GM18861 (cell line): ENCODE results near the gene TMEM138.

Experiments
- ATAC-seq: cut with Tn5 transposase; IDR thresholded peaks from one replicate; pipeline ENCODE4 v1.9.1; 2021; ENCODE audit not compliant: unreplicated experiment

TMEM138 gene

DNA sequence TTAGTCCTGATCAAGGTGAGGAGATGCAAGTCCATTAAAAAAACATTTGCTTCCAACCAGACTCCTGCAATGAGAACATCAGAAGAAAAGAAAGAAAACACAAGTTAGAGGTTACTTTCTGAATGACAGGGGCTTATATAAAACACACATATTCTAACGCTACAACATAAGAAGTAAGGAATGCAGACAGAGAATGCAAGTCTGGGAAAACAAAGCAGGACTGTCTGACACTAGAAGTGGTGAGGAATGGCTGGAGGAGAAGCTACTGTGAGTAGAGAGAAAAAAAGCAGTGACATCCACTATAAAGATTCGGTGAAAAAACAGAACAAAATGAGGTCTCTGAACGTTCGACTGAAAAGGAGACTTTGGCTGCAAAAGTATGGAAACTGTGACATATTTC is 42.5 kb downstream of the TMEM138 start:
- no peak for ATAC-seq

DNA sequence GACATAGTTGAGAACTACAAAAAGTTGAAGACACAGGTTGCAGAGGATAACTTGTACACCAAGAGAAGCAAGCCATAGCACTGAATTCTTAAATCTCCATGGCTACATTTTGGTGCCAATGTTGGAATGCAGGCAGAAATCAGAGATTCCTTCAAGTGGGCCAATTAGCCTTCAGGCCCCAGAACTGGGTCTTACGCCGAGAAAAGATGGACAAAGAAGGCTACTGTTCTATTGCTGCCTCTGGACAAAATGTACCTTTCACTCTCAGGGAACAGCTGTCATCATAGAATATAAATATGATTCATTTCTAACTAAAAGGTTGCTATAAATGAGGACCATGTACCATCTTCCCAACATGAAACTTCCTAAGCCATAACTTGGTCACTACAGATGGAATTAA is 43.9 kb downstream of the TMEM138 start:
- no peak for ATAC-seq

DNA sequence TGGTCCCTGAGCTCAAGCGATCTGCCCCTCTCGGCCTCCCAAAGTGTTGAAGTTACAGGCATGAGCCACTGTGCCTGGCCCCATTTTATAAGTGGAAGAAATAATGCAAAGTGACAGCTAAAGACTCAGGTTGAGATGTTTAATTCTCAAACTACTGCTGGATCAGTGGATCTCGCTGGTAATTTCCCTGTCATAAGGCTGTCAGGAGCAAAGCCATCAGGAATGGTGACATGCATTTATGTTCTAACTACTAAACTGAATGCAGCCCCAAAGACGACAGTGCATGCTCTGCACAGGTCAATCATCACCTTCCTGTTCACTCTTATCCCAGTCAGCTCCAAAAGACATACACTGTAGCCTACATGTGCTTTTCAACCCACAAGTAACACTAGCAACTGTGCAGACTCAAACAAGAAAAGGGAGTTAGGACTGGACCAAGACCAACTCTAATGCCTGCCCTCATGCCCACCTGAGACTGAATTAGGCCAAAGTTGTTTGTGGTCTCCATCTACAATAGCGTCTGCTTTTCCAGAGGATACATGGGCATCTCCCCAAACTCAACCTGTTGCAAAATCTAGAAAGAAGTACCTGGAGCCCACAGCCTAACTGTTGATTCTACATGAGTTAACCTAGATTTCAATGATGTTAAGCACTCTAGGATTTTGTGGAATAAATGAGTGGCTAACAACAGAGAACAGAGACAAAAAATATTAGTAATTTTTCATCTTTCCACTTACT is 45.0 kb downstream of the TMEM138 start:
- ATAC-seq, result no peak

- ATAC-seq, result no peak
Observed at GRCh38 chr11:61411589-61411988, 49.4 kb downstream of the TMEM138 start.

- no peak for ATAC-seq
Observed at GRCh38 chr11:61413496-61413895, 51.3 kb downstream of the TMEM138 start.

DNA sequence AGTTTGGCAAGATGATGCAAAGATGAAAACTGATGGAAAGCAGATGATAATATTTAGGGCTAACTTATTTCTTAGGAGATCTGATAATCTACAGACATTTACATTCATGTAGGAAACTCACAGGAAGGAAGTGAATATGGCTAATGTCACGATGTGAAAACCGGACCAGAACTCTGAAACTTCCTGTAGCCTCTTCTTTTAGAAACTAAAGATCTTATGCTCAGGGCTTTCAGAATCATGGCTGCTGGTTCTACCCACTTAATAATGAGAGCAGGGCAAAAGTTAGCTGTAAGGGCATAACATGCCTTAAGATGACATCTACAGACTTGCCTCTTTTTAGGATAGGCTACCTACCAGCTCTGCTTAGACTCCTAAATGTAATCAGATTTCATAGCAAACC is 52.4 kb downstream of the TMEM138 start:
- ATAC-seq, result no peak

- ATAC-seq, result no peak
Observed at GRCh38 chr11:61415381-61415780, 53.2 kb downstream of the TMEM138 start.

DNA sequence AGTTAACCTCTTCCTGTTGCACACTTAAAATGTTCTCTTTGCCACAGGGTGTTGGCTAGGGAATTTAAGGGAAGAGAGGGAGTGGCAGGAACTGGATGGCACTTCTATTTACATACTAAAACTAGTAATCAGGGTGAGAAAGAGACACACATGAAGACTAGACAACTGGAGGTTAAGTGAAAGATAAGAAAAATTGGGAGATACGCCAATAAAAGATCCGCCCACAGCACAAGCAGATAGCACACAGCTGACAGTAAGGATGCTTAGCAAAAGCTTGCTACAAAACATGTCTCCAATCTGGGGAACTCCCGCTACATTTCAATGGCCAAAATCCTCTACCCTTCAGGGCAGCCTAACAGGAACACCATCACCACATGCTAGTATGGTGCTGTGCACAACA is 54.8 kb downstream of the TMEM138 start:
- ATAC-seq, result no peak

GRCh38 chr11:61417670-61418069 is 55.5 kb downstream of the TMEM138 start:
- ATAC-seq, result no peak

DNA sequence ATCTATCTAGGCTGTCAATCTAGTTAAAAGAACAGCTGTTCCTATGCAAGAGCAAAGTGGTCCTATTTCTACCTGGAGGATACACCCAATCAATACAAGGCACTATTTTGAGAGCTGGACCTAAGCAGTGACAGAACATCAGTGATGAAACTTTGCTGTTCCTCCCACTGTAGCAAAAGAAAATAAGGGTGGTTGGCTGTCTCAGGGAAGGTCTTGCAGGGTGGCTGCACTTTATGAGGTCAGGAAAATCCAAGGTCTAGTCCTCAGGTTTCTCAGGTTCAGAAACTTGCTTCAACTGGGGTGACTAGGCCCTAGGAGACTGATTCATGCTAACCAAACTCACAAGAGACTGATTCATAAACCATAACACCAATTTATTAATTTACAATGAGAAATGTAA is 56.0 kb downstream of the TMEM138 start:
- ATAC-seq, result no peak
